K562 (cell line): ENCODE results near the gene DMXL1. TPM values are rescaled to one million over a fixed set of nuclear protein-coding genes. Genes with fewer than 3 reads are reported as not detected.

Experiments
- ATAC-seq: fragments of 200-7000 bp; cut with Tn5 transposase; 3 replicates; pipeline ENCODE4 v1.9.1; 2020; ENCODE audit warnings: moderate library complexity
- BruUV-seq: library from RNA; stranded (reverse); fragments of 400-500 nt; replicated peaks from 2 replicates; lab custom pipeline; 2021; lab: Mats Ljungman, UMichigan
- CTCF ChIA-PET: fragments of 300-600 bp; formaldehyde crosslinking; extraction: SDS; loops from one replicate; lab custom pipeline; 2021; ENCODE audit warnings: low intra/inter-chr PET ratio; lab: Yijun Ruan, JAX
- POLR2A ChIA-PET: fragments of 300-600, 350-650 bp; sonication (Branson Sonifier 250); formaldehyde crosslinking; extraction: SDS; loops from one replicate; lab custom pipeline; 2021; ENCODE audit warnings: antibody characterized with exemption, inconsistent platforms; lab: Yijun Ruan, JAX
- DNase-seq, 4 experiments: peaks; one replicate each; pipeline versions ENCODE4 v3.0.0 to v3.0.0-alpha.2; 2011 to 2018; ENCODE audit warnings: low spot score in 3 of 4, mixed read lengths in 3 of 4; ENCODE audit errors: extremely low read depth in 1 of 4
- FAIRE-seq: peaks from 2 replicates; lab custom pipeline; 2011; peaks lifted over from hg19 to GRCh38; lab: Jason Lieb, UNC
- H2AFZ ChIP-seq: 2 replicates; pipeline ENCODE4 v1.6.0; 2011; ENCODE audit warnings: low read depth, low read length, control low read depth, inconsistent platforms
- H3K27ac ChIP-seq: fragments of 200-600 bp; 3 replicates; pipeline ENCODE4 v1.8.0; 2011; ENCODE audit warnings: low read depth, mild to moderate bottlenecking, control low read depth, inconsistent platforms, low read length, moderate library complexity, mixed read lengths; ENCODE audit errors: extremely low read depth
- H3K27me3 ChIP-seq, 2 experiments: fragments of 300-600 bp in 1 of 2; 2 replicates in 1 of 2; 3 replicates in 1 of 2; pipeline versions ENCODE4 v1.6.0 to v1.8.0; 2011; ENCODE audit warnings: inconsistent platforms in 2 of 2, low read length in 2 of 2, mild to moderate bottlenecking in 1 of 2, mixed read lengths in 1 of 2, moderate library complexity in 1 of 2; ENCODE audit not compliant: control insufficient read depth in 2 of 2, insufficient read depth in 2 of 2
- H3K36me3 ChIP-seq: fragments of 300-600 bp; 3 replicates; pipeline ENCODE4 v1.8.0; 2011; ENCODE audit warnings: mild to moderate bottlenecking, low read length, inconsistent platforms; ENCODE audit not compliant: control insufficient read depth, insufficient read depth
- H3K4me1 ChIP-seq, 2 experiments: fragments of 200-600 bp in 1 of 2; replicated peaks in 1 of 2; 2 replicates in 1 of 2; 3 replicates in 1 of 2; pipeline versions ENCODE4 v1.5.1 to v1.8.0; 2011; ENCODE audit warnings: inconsistent platforms in 2 of 2, low read length in 2 of 2, mild to moderate bottlenecking in 1 of 2, mixed read lengths in 1 of 2, moderate library complexity in 1 of 2; ENCODE audit not compliant: control insufficient read depth in 2 of 2, insufficient read depth in 2 of 2
- H3K4me2 ChIP-seq: 2 replicates; pipeline ENCODE4 v1.6.1; 2011; ENCODE audit warnings: low read length, control low read depth, inconsistent platforms, mixed read lengths; ENCODE audit not compliant: insufficient read depth
- H3K4me3 ChIP-seq: fragments of 200-600 bp; sonication (generic), shearing (Covaris generic); 2 replicates; pipeline ENCODE4 v1.5.1; 2016; ENCODE audit warnings: control low read depth, inconsistent platforms
- H3K79me2 ChIP-seq: fragments of 200-600 bp; 3 replicates; pipeline ENCODE4 v1.8.0; 2011; ENCODE audit warnings: low read length, inconsistent platforms; ENCODE audit not compliant: control insufficient read depth, insufficient read depth
- H3K9ac ChIP-seq, 2 experiments: 2 replicates each; pipeline versions ENCODE4 v1.6.0 to v1.6.1; 2011; ENCODE audit warnings: low read depth in 2 of 2, low read length in 2 of 2, control low read depth in 1 of 2, inconsistent platforms in 1 of 2, mild to moderate bottlenecking in 1 of 2, mixed read lengths in 1 of 2; ENCODE audit not compliant: insufficient read depth in 1 of 2
- H3K9me1 ChIP-seq: one replicate; pipeline ENCODE4 v1.6.0; 2011; ENCODE audit warnings: inconsistent platforms, mild to moderate bottlenecking, low read length, moderate library complexity; ENCODE audit not compliant: control insufficient read depth, insufficient read depth
- H3K9me3 ChIP-seq: replicated peaks from 2 replicates; pipeline ENCODE4 v1.5.1; 2011; ENCODE audit warnings: low read depth, low read length, inconsistent platforms; ENCODE audit not compliant: control insufficient read depth, insufficient read depth
- H4K20me1 ChIP-seq: replicated peaks from 2 replicates; pipeline ENCODE4 v1.6.1; 2011; ENCODE audit warnings: low read length, inconsistent platforms, mixed read lengths; ENCODE audit not compliant: control insufficient read depth, insufficient read depth
- ATF1 ChIP-seq, 2 experiments: fragments of 450-650 bp in 1 of 2; IDR thresholded peaks; 2 replicates each; pipeline ENCODE4 v1.6.1; 2016; ENCODE audit warnings: missing compliant biosample characterization in 1 of 2, missing genetic modification characterization in 1 of 2
- CCNT2 ChIP-seq: IDR thresholded peaks from 2 replicates; pipeline ENCODE4 v1.6.1; 2011; ENCODE audit warnings: borderline replicate concordance, low read depth, mild to moderate bottlenecking, moderate library complexity, mixed read lengths, low read length; ENCODE audit not compliant: insufficient read length; ENCODE audit errors: extremely low read depth
- DDX20 ChIP-seq: fragments of 450-650 bp; IDR thresholded peaks from 2 replicates; pipeline ENCODE4 v1.6.1; 2016; ENCODE audit warnings: missing genetic modification characterization, low read depth, mild to moderate bottlenecking, missing compliant biosample characterization, moderate library complexity
- E2F3 ChIP-seq: fragments of 250-450 bp; sonication (Bioruptor Pico); IDR thresholded peaks from 2 replicates; pipeline ENCODE4 v1.4.0; 2020; ENCODE audit warnings: mild to moderate bottlenecking
- EHMT2 ChIP-seq: fragments of 450-650 bp; IDR thresholded peaks from 2 replicates; pipeline ENCODE4 v1.6.1; 2018; ENCODE audit warnings: antibody characterized with exemption
- FOXK1 ChIP-seq: sonication (generic); formaldehyde crosslinking; IDR thresholded peaks from 2 replicates; pipeline ENCODE4 v1.8.0; 2022; ENCODE audit warnings: missing genetic modification reagents, mild to moderate bottlenecking, borderline replicate concordance
- HDGF ChIP-seq: fragments of 450-650 bp; IDR thresholded peaks from 2 replicates; pipeline ENCODE4 v1.6.1; 2016
- RAD21 ChIP-seq, 2 experiments: fragments of 250-450 bp in 1 of 2; fragments of 450-650 bp in 1 of 2; sonication (Bioruptor Pico) in 1 of 2; formaldehyde crosslinking in 1 of 2; IDR thresholded peaks in 1 of 2; conservative IDR thresholded peaks in 1 of 2; 2 replicates each; pipeline versions ENCODE4 v1.4.0 to v1.8.0; 2020 to 2022; ENCODE audit warnings: mild to moderate bottlenecking in 2 of 2, moderate library complexity in 1 of 2
- TRIM28 ChIP-seq: fragments of 450-650 bp; IDR thresholded peaks from 2 replicates; pipeline ENCODE4 v1.6.1; 2017
- WGBS: fragments of 100-300 bp; shearing (Covaris generic); methylation state at CpG from one replicate; pipeline ENCODE4 v1.1.6; 2016; ENCODE audit warnings: low coverage, mixed read lengths; ENCODE audit not compliant: insufficient coverage; ENCODE audit errors: missing lambda C conversion rate; 5-methylcytosine and 5-hydroxymethylcytosine counted together
- in situ Hi-C: fragments of 300-500 bp; cut with MboI; formaldehyde crosslinking; loops from 4 replicates; pipeline ENCODE4 v1.15.0; 2018; ENCODE audit warnings: inconsistent platforms, mixed read lengths
- intact Hi-C: fragments of 100-400 bp; cut with micrococcal nuclease; formaldehyde crosslinking; loops from 2 replicates; pipeline ENCODE4 v1.14.2; 2022
- polyA plus RNA-seq, 8 experiments: library from polyadenylated mRNA; depleted of rRNA in 4 of 8; stranded (reverse) in 5 of 8; unstranded in 3 of 8; fragments of >200 nt; fragmentation: Nextera tagmentation in 2 of 8; fragmentation: Illumina TruSeq in 1 of 8; extraction: Ambion mirVana in 2 of 8; extraction: Trizol in 1 of 8; gene quantifications; 2 replicates each; pipeline versions ENCODE4 v1.2.1 to v1.2.3, GENCODE V29; 2011 to 2014; ENCODE audit warnings: inconsistent platforms in 1 of 8, missing spikeins in 1 of 8
- total RNA-seq, 7 experiments: library from RNA; depleted of rRNA in 6 of 7; stranded (reverse); fragments of >200 nt in 6 of 7; fragmentation: Illumina TruSeq in 2 of 7; extraction: Trizol in 2 of 7; gene quantifications; 2 replicates each; pipeline versions ENCODE4 v1.2.1 to v1.2.3, GENCODE V29; 2011 to 2021; ENCODE audit warnings: low replicate concordance in 1 of 7
- TF ChIP-seq, protein P1 (sequence below): sonication (generic); formaldehyde crosslinking; IDR thresholded peaks from 2 replicates; pipeline ENCODE4 v1.8.0; 2023; ENCODE audit warnings: mild to moderate bottlenecking, missing genetic modification reagents
- TF ChIP-seq, protein P2 (sequence below): sonication (generic); formaldehyde crosslinking; IDR thresholded peaks from 2 replicates; pipeline ENCODE4 v1.8.0; 2022; ENCODE audit warnings: missing genetic modification reagents, mild to moderate bottlenecking, borderline replicate concordance
- TF ChIP-seq, protein P3 (sequence below), 2 experiments: IDR thresholded peaks; 2 replicates each; pipeline ENCODE4 v1.6.1; 2011; ENCODE audit warnings: borderline replicate concordance in 1 of 2, control low read depth in 1 of 2, low read depth in 1 of 2, low read length in 1 of 2, mild to moderate bottlenecking in 1 of 2, mixed read lengths in 1 of 2, moderate library complexity in 1 of 2; ENCODE audit not compliant: insufficient read depth in 1 of 2, insufficient read length in 1 of 2, poor library complexity in 1 of 2, severe bottlenecking in 1 of 2; ENCODE audit errors: extremely low read depth in 1 of 2

Gene DMXL1
- total and polyA plus RNA-seq, 9 of the 15 experiments (the other 6 are each of a cell fraction or from before 2014, with no cell fraction given) = 8.3 to 40.3 (median 30.6) TPM

DNA sequence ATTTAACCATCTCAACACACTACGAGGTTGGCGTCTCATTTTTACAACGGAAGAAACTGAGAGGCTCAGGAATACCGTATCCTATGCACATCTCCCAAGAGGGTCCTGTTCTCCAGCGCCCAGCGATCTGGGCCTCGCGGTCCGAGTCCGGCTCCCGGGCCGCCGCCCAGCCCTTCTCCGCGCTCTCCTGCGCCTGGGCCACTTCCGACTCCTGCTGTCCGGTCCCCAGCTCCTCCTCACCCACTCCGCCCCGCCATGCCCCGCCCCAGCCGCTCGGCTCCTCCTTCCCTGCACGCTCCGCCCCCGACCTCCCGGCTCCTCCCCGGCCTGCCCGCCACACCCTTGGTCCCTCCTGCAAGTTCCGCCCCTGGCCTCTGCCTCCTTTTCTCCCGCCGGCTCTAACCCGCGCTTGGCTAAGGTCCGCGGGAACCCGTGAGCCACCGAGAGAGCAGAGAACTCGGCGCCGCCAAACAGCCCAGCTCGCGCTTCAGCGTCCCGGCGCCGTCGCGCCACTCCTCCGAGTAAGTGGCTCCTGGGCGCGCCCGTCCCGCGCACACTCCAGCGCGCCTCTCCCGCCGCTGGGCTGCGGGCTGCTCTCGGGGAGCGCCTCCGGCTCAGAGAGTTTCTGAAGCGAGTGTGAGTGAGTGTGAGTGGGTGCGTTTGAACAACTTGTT, 197.6 kb downstream of the DMXL1 start:
- WGBS = 1% methylated on average over 63 of the region's 65 CpGs
- Histone ChIP-seq H3K36me3 (peaks cover 4% of the 10 kb centered on the region; the same call in 1 of the 3 replicates), H2AFZ (peak overlapping the region; percentile 99), H3K4me1 (peaks cover 28 to 31% of the 10 kb centered on the region in 2 experiments), H3K9ac (peak overlapping the region; percentile 83 to 97), H3K79me2 (peaks cover 53% of the 10 kb centered on the region), H3K4me2 (peak overlapping the region; percentile 94), H3K9me3 (0 out of 2 replicates have a peak, but pooled peaks cover 2% of the 10 kb centered on the region), H3K9me1 (no peaks in the 10 kb centered on the region), H3K27me3 (no peaks in the 10 kb centered on the region), H3K27ac (peak overlapping the region; percentile 85), H3K4me3 (peak overlapping the region; percentile 84), H4K20me1 (no peaks in the 10 kb centered on the region)
- DNase-seq (peak; percentile 94 to 97 (median 97)), FAIRE-seq (peak; percentile 61), ATAC-seq (peak; percentile 97)
- ChIA-PET POLR2A (interaction anchor here (0.6 to 1.5 kb wide), 8 partner anchors 11 to 109 kb away, joined by 3 to 5 read pairs (median 3); no protein-coding TSS in a partner anchor), CTCF (no interaction called here)
- intact Hi-C loops = loop anchor here (2.0 to 10.0 kb wide), 6 partner anchors 54 to 281 kb away; partner anchors contain the start of genes DMXL1 and DTWD2
- in situ Hi-C loops = no loop called here
- no TSS peak for BruUV-seq
- TF ChIP-seq E2F3 (CRISPR knock-in tag) = peak; percentile 43; the same call in 1 of the 2 replicates
- peak; percentile 59; the same call in 1 of the 2 replicates for TF ChIP-seq HDGF
- TF ChIP-seq, protein P1, sequence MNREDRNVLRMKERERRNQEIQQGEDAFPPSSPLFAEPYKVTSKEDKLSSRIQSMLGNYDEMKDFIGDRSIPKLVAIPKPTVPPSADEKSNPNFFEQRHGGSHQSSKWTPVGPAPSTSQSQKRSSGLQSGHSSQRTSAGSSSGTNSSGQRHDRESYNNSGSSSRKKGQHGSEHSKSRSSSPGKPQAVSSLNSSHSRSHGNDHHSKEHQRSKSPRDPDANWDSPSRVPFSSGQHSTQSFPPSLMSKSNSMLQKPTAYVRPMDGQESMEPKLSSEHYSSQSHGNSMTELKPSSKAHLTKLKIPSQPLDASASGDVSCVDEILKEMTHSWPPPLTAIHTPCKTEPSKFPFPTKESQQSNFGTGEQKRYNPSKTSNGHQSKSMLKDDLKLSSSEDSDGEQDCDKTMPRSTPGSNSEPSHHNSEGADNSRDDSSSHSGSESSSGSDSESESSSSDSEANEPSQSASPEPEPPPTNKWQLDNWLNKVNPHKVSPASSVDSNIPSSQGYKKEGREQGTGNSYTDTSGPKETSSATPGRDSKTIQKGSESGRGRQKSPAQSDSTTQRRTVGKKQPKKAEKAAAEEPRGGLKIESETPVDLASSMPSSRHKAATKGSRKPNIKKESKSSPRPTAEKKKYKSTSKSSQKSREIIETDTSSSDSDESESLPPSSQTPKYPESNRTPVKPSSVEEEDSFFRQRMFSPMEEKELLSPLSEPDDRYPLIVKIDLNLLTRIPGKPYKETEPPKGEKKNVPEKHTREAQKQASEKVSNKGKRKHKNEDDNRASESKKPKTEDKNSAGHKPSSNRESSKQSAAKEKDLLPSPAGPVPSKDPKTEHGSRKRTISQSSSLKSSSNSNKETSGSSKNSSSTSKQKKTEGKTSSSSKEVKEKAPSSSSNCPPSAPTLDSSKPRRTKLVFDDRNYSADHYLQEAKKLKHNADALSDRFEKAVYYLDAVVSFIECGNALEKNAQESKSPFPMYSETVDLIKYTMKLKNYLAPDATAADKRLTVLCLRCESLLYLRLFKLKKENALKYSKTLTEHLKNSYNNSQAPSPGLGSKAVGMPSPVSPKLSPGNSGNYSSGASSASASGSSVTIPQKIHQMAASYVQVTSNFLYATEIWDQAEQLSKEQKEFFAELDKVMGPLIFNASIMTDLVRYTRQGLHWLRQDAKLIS (CRISPR knock-in tag) = peak; percentile 90
- TF ChIP-seq, protein P2, sequence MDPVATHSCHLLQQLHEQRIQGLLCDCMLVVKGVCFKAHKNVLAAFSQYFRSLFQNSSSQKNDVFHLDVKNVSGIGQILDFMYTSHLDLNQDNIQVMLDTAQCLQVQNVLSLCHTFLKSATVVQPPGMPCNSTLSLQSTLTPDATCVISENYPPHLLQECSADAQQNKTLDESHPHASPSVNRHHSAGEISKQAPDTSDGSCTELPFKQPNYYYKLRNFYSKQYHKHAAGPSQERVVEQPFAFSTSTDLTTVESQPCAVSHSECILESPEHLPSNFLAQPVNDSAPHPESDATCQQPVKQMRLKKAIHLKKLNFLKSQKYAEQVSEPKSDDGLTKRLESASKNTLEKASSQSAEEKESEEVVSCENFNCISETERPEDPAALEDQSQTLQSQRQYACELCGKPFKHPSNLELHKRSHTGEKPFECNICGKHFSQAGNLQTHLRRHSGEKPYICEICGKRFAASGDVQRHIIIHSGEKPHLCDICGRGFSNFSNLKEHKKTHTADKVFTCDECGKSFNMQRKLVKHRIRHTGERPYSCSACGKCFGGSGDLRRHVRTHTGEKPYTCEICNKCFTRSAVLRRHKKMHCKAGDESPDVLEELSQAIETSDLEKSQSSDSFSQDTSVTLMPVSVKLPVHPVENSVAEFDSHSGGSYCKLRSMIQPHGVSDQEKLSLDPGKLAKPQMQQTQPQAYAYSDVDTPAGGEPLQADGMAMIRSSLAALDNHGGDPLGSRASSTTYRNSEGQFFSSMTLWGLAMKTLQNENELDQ = no peak
- peak; percentile 61 for TF ChIP-seq CCNT2
- no peak for TF ChIP-seq ATF1 (CRISPR knock-in tag; IDR thresholded peaks at IDR 0.05)
- peak; percentile 80 for TF ChIP-seq ATF1 (tag; IDR thresholded peaks at IDR 0.05)
- peak in 1 of 2 experiments; percentile 17; a peak in 1 of 4 replicates for TF ChIP-seq RAD21 (CRISPR knock-in tag; conservative IDR thresholded peaks at IDR 0.05 in 1 of 2, IDR thresholded peaks at IDR 0.05 in 1 of 2)
- no peak for TF ChIP-seq DDX20
- peak; percentile 50; the same call in 1 of the 2 replicates for TF ChIP-seq TRIM28
- no peak for TF ChIP-seq EHMT2
- TF ChIP-seq FOXK1 (CRISPR knock-in tag) = peak; percentile 86; the same call in 1 of the 2 replicates
- TF ChIP-seq, protein P3, sequence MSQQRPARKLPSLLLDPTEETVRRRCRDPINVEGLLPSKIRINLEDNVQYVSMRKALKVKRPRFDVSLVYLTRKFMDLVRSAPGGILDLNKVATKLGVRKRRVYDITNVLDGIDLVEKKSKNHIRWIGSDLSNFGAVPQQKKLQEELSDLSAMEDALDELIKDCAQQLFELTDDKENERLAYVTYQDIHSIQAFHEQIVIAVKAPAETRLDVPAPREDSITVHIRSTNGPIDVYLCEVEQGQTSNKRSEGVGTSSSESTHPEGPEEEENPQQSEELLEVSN (IDR thresholded peaks at IDR 0.05; ENCODE audit: borderline replicate concordance in 1 of 2, extremely low read depth in 1 of 2, insufficient read depth in 1 of 2, insufficient read length in 1 of 2, low read depth in 1 of 2, low read length in 1 of 2, poor library complexity in 1 of 2, severe bottlenecking in 1 of 2) = peak; percentile 61 to 68
